ENCODE data around the gene KLF14.
"Not testable (repeated sequence)": the region's sequence is repeated elsewhere in the genome, so short reads cannot be mapped to it uniquely, and the experiment has no call there.

Gene KLF14

DNA sequence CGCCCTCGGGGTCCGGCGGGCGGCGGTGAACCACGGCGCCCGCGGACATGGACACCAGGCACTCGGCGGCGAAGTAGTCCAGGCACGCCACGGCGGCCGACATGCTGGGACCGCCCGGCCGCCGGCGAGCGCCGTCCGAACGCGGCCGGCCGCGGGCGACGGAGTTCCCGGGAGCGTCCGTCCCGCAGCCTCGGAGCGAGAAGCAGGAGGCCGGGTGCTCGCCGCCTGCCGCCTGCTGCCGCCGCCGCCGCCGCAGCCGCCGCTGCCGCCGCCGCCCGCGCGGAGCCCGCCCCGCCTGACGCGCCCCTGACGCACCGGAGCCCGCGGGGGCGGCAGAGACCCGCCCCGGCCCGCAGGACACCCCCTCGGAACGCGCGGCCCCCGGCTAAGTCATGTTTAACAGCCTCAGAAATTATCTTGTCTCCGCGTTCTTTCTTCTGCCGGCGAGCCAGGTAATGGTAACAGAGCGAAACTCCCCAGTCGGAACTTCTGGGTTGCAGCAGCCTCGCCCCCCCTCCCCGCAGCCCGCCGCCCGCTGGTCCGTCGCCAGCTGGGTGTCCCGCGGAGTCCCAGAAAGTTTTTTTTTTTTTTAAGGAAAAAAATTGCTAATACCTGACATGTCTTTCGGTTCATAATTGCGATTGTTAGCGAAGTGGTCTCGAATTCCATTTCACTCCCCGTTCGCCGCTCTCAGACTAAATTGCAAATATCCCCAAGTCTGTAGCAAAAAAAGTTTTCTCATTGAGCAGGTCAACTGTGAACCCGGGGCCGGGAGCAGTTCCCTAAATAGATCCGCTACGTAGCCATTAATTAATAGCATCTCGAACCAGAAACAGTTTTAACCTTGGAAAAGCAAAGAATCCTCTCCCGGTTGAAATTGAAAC, at the start of gene KLF14:
Gene KLF14, minus strand, starts transcription at position 277 of the 884 bp plus-strand sequence. Its CDS starts 174 bp downstream, at position 103.
- H3K27ac ChIP-seq = no peak within 1 kb of the TSS
- no peak for TF ChIP-seq ZFX (IDR thresholded peaks at IDR 0.05; ENCODE audit: borderline replicate concordance)
- TF ChIP-seq, protein P1, sequence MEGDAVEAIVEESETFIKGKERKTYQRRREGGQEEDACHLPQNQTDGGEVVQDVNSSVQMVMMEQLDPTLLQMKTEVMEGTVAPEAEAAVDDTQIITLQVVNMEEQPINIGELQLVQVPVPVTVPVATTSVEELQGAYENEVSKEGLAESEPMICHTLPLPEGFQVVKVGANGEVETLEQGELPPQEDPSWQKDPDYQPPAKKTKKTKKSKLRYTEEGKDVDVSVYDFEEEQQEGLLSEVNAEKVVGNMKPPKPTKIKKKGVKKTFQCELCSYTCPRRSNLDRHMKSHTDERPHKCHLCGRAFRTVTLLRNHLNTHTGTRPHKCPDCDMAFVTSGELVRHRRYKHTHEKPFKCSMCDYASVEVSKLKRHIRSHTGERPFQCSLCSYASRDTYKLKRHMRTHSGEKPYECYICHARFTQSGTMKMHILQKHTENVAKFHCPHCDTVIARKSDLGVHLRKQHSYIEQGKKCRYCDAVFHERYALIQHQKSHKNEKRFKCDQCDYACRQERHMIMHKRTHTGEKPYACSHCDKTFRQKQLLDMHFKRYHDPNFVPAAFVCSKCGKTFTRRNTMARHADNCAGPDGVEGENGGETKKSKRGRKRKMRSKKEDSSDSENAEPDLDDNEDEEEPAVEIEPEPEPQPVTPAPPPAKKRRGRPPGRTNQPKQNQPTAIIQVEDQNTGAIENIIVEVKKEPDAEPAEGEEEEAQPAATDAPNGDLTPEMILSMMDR (IDR thresholded peaks at IDR 0.05) = peak; percentile 39; the same call in 1 of the 2 replicates

DNA sequence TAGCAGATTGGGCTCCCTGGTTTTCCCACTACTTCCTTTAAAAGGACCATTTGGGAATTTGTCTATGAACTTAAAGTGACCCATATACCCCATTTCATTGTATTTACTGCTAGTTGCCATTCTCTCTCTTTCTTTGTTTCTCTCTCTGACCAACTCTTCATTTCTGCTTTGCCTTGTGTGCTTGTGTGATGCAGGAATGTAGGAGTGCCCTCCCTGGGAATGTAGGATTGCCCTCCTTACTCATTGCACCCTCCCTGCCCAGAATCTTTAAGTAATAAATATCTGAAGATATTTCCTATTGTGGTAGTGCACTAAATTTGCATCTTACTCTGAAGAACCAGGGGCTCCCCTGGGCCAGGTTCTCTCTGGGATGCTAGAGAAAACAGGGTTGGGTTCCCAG, 47.3 kb upstream of the KLF14 start:
- no peak overlapping the region for H3K27ac ChIP-seq
- no peak for TF ChIP-seq ZFX (IDR thresholded peaks at IDR 0.05; ENCODE audit: borderline replicate concordance)
- TF ChIP-seq, protein P1 (IDR thresholded peaks at IDR 0.05) = no peak

DNA sequence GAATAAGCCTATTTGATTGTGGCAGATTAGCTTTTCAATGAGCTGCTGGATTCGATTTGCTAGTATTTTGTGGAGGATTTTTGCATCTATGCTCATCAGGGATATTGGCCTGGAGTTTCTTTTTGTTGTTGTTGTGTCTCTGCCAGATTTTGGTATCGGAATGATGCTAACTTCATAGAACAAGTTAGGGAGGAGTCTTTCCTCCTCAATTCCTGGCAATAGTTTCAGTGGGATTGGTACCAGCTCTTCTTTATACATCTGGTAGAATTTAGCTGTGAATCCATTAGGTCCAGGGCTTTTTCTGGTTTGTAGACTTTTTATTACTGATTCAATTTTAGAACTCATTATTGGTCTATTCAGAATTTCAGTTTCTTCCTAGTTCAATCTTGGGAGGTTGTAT, 43.4 kb upstream of the KLF14 start:
- TF ChIP-seq, protein P1 (IDR thresholded peaks at IDR 0.05) = no peak
- TF ChIP-seq ZFX (IDR thresholded peaks at IDR 0.05; ENCODE audit: borderline replicate concordance) = no peak
- no peak overlapping the region for H3K27ac ChIP-seq

DNA sequence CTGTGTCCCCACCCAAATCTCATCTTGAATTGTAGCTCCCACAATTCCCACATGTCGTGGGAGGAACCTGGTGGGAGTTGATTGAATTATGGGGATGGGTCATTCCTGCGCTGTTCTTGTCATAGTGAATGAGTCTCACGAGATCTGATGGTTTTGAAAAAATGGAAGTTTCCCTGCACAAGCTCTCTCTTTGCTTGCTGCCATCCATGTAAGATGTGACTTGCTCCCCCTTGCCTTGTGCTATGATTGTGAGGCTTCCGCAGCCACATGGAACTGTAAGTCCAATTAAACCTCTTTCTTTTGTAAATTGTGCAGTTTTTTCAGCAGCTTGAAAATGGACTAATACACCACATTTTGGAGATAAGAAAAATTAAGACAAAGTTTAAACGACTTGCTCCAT, 38.4 kb upstream of the KLF14 start:
- not testable (repeated sequence) for H3K27ac ChIP-seq

DNA sequence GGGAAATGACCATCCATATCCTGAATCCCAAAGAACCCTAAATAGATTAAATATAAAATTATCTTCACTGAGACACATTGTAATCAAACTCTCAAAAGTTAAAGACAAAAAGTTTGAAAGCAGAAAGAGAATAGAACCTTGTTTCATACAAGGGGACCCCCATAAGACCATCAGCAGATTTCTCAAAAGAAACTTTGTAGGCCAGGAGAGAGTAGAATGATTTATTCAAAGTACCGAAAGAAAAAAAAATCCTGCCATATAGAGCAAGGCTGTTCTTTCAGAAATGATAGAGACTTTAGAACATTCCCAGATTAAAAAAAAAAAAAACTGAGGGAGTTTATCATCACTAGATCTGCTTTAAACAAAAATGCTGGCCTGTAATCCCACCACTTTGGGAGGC, 34.8 kb upstream of the KLF14 start:
- no peak overlapping the region for H3K27ac ChIP-seq
- TF ChIP-seq ZFX (IDR thresholded peaks at IDR 0.05; ENCODE audit: borderline replicate concordance) = no peak
- TF ChIP-seq, protein P1 (IDR thresholded peaks at IDR 0.05) = no peak

DNA sequence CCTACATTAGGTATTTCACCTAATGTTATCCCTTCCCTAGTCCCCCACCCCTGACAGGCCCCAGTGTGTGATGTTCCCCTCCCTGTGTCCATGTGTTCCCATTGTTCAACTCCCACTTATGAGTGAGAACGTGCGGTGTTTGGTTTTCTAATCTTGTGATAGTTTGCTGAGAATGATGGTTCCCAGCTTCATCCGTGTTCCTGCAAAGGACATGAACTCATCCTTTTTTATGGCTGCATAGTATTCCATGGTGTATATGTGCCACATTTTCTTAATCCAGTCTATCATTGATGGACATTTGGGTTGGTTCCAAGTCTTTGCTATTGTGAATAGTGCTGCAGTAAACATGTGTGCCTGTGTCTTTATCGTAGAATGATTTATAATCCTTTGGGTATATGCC, 30.6 kb upstream of the KLF14 start:
- not testable (repeated sequence) for H3K27ac ChIP-seq

DNA sequence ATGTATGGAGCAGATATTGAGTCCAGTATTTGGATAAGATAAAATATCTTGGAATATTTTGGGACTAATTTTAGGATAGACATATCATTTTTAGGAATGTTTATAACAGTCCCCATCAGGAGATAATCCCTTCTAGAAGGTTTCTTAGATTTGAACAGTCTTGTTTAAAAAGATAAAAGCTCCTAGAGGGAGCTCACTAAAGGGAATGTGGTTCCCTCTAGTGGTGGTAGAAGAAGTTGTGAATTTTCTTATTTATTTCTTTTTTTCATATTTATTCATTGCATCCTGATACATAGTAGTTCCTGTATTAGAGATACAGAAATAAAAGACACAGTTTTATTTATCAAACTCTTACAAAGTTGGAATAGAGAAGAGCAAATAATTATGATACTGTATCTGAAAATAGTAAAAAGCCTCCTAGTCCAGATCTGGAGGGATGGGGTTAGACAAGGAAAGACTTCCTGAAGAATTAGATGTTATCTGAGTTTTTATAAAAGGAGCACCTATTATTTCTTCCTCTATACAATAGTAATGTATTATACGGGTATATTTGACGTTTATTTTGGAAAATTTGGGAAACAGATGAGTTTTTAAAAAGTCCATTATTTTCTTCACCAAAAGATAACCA, 24.5 kb upstream of the KLF14 start:
- H3K27ac ChIP-seq = no peak overlapping the region
- TF ChIP-seq, protein P1 (IDR thresholded peaks at IDR 0.05) = peak; percentile 96
- no peak for TF ChIP-seq ZFX (IDR thresholded peaks at IDR 0.05; ENCODE audit: borderline replicate concordance)

DNA sequence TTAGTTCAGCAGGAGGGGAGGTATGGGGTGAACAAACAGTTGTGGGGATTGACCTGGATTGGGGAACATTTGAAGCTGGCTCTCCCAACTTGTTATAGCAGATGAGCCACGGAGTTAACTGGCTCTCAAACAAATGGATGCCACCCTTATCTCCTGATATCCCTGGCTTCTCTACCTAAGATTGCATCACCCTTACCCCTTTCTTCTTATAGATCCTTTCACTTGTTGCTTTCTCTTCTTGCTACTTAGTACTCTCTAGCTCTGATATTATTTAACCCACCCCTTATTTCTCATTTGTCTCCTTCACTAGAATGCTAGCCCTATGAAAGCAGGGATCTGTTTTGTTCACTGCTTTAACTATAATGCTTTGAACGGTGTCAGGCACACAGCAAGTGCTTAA, 22.3 kb upstream of the KLF14 start:
- no peak overlapping the region for H3K27ac ChIP-seq
- no peak for TF ChIP-seq ZFX (IDR thresholded peaks at IDR 0.05; ENCODE audit: borderline replicate concordance)
- TF ChIP-seq, protein P1 (IDR thresholded peaks at IDR 0.05) = no peak
